ENCODE measurements around the gene ZFYVE28.

DNA sequence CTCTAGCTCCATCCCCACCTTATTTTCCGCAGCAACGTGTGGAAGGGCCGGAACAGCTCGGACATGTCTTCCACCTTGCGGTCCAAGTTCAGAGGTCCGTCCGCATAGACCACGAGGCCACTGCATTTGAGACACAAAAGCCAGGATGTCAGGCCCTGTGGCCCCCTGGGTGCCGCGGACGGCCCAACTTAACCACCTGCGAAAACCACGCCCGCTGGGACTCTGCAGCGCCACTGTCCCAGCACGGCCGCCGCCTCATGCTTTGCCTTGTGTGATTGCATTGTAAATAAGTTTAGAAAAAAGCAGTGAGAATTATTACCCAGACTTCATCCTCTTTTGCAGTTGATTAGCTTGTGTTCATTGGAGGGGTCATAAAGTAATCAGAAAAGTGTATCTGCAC lies 98.3 kb downstream of the ZFYVE28 start:
- TF ChIP-seq, protein P1, sequence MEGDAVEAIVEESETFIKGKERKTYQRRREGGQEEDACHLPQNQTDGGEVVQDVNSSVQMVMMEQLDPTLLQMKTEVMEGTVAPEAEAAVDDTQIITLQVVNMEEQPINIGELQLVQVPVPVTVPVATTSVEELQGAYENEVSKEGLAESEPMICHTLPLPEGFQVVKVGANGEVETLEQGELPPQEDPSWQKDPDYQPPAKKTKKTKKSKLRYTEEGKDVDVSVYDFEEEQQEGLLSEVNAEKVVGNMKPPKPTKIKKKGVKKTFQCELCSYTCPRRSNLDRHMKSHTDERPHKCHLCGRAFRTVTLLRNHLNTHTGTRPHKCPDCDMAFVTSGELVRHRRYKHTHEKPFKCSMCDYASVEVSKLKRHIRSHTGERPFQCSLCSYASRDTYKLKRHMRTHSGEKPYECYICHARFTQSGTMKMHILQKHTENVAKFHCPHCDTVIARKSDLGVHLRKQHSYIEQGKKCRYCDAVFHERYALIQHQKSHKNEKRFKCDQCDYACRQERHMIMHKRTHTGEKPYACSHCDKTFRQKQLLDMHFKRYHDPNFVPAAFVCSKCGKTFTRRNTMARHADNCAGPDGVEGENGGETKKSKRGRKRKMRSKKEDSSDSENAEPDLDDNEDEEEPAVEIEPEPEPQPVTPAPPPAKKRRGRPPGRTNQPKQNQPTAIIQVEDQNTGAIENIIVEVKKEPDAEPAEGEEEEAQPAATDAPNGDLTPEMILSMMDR (conservative IDR thresholded peaks at IDR 0.05) = no peak
- no peak for TF ChIP-seq EZH2 (IDR thresholded peaks at IDR 0.05; ENCODE audit: low read depth)
